ENCODE measurements around the gene RGS17. TPM values are rescaled to one million over a fixed set of nuclear protein-coding genes. Genes with fewer than 3 reads are reported as not detected.

The RGS17 gene
- 3.1 TPM for polyA plus RNA-seq (2012; ENCODE audit: insufficient read depth, insufficient read length, low read depth)

- Histone ChIP-seq H3K27me3 (no peaks in the 10 kb centered on the region), H3K4me3 (ENCODE audit: low read depth, low read length) (peak within 1 kb of the TSS; percentile 95), H3K36me3 (peaks cover 5% of the 10 kb centered on the region; the same call in 1 of the 2 replicates), H3K9me3 (no peaks in the 10 kb centered on the region), H3K4me1 (no peaks in the 10 kb centered on the region; the same call in 1 of the 2 replicates)
- no peak for TF ChIP-seq CTCF (IDR thresholded peaks at IDR 0.05; ENCODE audit: low read depth, low read length)
- DNase-seq = peak; percentile 87
These were observed at the start of gene RGS17 for GRCh38 chr6:153131037-153131981. RGS17 (minus strand) TSS chr6:153131282; CDS start chr6:153044018, 87,264 bp downstream.

GRCh38 chr6:153172815-153173214 is 41.7 kb upstream of the RGS17 start:
- H3K36me3 ChIP-seq = no peaks in the 10 kb centered on the region
- no peak for TF ChIP-seq CTCF (IDR thresholded peaks at IDR 0.05; ENCODE audit: low read depth, low read length)
- no peaks in the 10 kb centered on the region for H3K9me3 ChIP-seq
- H3K4me1 ChIP-seq = no peaks in the 10 kb centered on the region
- peak; percentile 22 for DNase-seq
- H3K4me3 ChIP-seq (ENCODE audit: low read depth, low read length) = no peak overlapping the region
- no peaks in the 10 kb centered on the region for H3K27me3 ChIP-seq

GRCh38 chr6:153170511-153170910 is 39.4 kb upstream of the RGS17 start:
- Histone ChIP-seq H3K36me3 (no peaks in the 10 kb centered on the region), H3K27me3 (no peaks in the 10 kb centered on the region), H3K4me3 (ENCODE audit: low read depth, low read length) (no peak overlapping the region), H3K9me3 (no peaks in the 10 kb centered on the region), H3K4me1 (no peaks in the 10 kb centered on the region)
- peak; percentile 18 for DNase-seq
- no peak for TF ChIP-seq CTCF (IDR thresholded peaks at IDR 0.05; ENCODE audit: low read depth, low read length)

- DNase-seq = no peak
- Histone ChIP-seq H3K9me3 (no peaks in the 10 kb centered on the region), H3K4me1 (no peaks in the 10 kb centered on the region), H3K27me3 (no peaks in the 10 kb centered on the region), H3K4me3 (ENCODE audit: low read depth, low read length) (no peak overlapping the region), H3K36me3 (no peaks in the 10 kb centered on the region)
- TF ChIP-seq CTCF (IDR thresholded peaks at IDR 0.05; ENCODE audit: low read depth, low read length) = no peak
These were observed 36.8 kb upstream of the RGS17 start for GRCh38 chr6:153167907-153168306.

GRCh38 chr6:153167061-153167891 is 36.2 kb upstream of the RGS17 start:
- H3K36me3 ChIP-seq = no peaks in the 10 kb centered on the region
- no peak for TF ChIP-seq CTCF (IDR thresholded peaks at IDR 0.05; ENCODE audit: low read depth, low read length)
- no peaks in the 10 kb centered on the region for H3K4me1 ChIP-seq
- no peak for DNase-seq
- H3K4me3 ChIP-seq (ENCODE audit: low read depth, low read length) = no peak overlapping the region
- no peaks in the 10 kb centered on the region for H3K27me3 ChIP-seq
- H3K9me3 ChIP-seq = no peaks in the 10 kb centered on the region
